ENCODE results near the gene LRRTM1.

The LRRTM1 gene

GRCh38 chr2:80303909-80304837 is at the start of gene LRRTM1:
LRRTM1 (minus strand) TSS chr2:80304752; CDS start chr2:80303819, 933 bp downstream.
- Histone ChIP-seq H3K4me3 (peak within 1 kb of the TSS; percentile 66), H3K27ac (no peak within 1 kb of the TSS)
- TF ChIP-seq CTCF (IDR thresholded peaks at IDR 0.05): no peak
- no peak for DNase-seq (ENCODE audit: low spot score)

- TF ChIP-seq CTCF (IDR thresholded peaks at IDR 0.05): no peak
- Histone ChIP-seq H3K27ac (no peak overlapping the region), H3K4me3 (no peak overlapping the region)
- no peak for DNase-seq (ENCODE audit: low spot score)
These were observed 46.7 kb upstream of the LRRTM1 start for GRCh38 chr2:80351231-80351630.

GRCh38 chr2:80348953-80349352 is 44.4 kb upstream of the LRRTM1 start:
- Histone ChIP-seq H3K4me3 (no peak overlapping the region), H3K27ac (no peak overlapping the region)
- TF ChIP-seq CTCF (IDR thresholded peaks at IDR 0.05): no peak
- DNase-seq (ENCODE audit: low spot score): no peak

- Histone ChIP-seq H3K27ac (no peak overlapping the region), H3K4me3 (no peak overlapping the region)
- TF ChIP-seq CTCF (IDR thresholded peaks at IDR 0.05): no peak
- no peak for DNase-seq (ENCODE audit: low spot score)
These were observed 43.5 kb upstream of the LRRTM1 start for GRCh38 chr2:80348078-80348477.

GRCh38 chr2:80340022-80340421 is 35.5 kb upstream of the LRRTM1 start:
- DNase-seq (ENCODE audit: low spot score): no peak
- Histone ChIP-seq H3K27ac (no peak overlapping the region), H3K4me3 (no peak overlapping the region)
- no peak for TF ChIP-seq CTCF (IDR thresholded peaks at IDR 0.05)

- no peak overlapping the region for H3K27ac ChIP-seq
- H3K4me3 ChIP-seq: no peak overlapping the region
- no peak for TF ChIP-seq CTCF (IDR thresholded peaks at IDR 0.05)
These were observed 34.2 kb upstream of the LRRTM1 start for GRCh38 chr2:80338794-80339193.

GRCh38 chr2:80335411-80335810 is 30.9 kb upstream of the LRRTM1 start:
- TF ChIP-seq CTCF (IDR thresholded peaks at IDR 0.05): no peak
- Histone ChIP-seq H3K4me3 (no peak overlapping the region), H3K27ac (no peak overlapping the region)
- DNase-seq (ENCODE audit: low spot score): no peak

More at GRCh38 chr2:80338794-80339193, 34.2 kb upstream of the LRRTM1 start:
- no peak for DNase-seq (ENCODE audit: low spot score)
